Stomach (tissue), 4 donors: ENCODE results near the gene IGSF11.

Experiments used
- EP300 ChIP-seq: sonication (generic); formaldehyde crosslinking; IDR thresholded peaks from one replicate; pipeline ENCODE4 v1.6.1; 2017; ENCODE audit warnings: antibody characterized with exemption
- POLR2A ChIP-seq, 4 donors: fragments of 450-650 bp; IDR thresholded peaks; one replicate each; pipeline ENCODE4 v1.6.1; 2016; ENCODE audit warnings: antibody characterized with exemption in 4 of 4, control low read depth in 2 of 4, mild to moderate bottlenecking in 1 of 4, moderate library complexity in 1 of 4
- POLR2AphosphoS5 ChIP-seq, 3 donors: sonication (generic); formaldehyde crosslinking; IDR thresholded peaks; one replicate each; pipeline ENCODE4 v1.6.1; 2016; ENCODE audit warnings: antibody characterized with exemption in 3 of 3
- TF ChIP-seq, protein P1 (sequence below), 7 experiments: fragments of 450-650 bp in 4 of 7; fragments of 200-600 bp in 3 of 7; sonication (generic) in 3 of 7; IDR thresholded peaks; one replicate each; pipeline ENCODE4 v1.5.1; 2016 to 2019; ENCODE audit warnings: antibody characterized with exemption in 7 of 7, control low read depth in 2 of 7, mild to moderate bottlenecking in 1 of 7

DNA sequence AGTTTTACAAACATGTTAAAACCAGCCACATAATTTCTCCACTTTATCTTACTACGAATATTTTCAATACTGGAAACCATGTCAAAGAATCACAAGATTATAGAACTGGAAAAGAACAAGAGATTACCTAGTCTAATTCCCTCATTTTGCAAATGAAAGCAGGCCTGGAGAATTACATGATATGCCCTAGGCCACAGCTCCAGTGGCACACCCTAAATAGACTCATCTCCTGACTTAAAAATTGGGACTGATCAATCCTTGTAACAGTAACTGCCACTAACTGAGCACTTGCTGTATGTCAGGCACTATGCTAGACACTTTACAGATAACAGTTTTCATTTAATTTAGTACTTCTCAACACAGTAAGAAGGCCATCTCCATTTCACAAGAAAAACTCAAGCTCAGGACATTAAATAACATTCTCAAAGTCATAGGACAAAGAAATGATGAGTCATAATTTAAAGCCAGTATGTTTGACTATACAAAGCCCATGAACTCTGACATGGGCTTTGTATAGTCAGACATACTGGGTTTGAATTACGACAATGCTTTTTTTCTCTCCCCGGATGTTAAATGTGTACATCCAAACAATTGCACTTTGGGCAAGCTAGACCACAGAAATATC is 9.4 kb downstream of the IGSF11 start:
- TF ChIP-seq, protein P1, sequence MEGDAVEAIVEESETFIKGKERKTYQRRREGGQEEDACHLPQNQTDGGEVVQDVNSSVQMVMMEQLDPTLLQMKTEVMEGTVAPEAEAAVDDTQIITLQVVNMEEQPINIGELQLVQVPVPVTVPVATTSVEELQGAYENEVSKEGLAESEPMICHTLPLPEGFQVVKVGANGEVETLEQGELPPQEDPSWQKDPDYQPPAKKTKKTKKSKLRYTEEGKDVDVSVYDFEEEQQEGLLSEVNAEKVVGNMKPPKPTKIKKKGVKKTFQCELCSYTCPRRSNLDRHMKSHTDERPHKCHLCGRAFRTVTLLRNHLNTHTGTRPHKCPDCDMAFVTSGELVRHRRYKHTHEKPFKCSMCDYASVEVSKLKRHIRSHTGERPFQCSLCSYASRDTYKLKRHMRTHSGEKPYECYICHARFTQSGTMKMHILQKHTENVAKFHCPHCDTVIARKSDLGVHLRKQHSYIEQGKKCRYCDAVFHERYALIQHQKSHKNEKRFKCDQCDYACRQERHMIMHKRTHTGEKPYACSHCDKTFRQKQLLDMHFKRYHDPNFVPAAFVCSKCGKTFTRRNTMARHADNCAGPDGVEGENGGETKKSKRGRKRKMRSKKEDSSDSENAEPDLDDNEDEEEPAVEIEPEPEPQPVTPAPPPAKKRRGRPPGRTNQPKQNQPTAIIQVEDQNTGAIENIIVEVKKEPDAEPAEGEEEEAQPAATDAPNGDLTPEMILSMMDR (IDR thresholded peaks at IDR 0.05) = no peak
- TF ChIP-seq POLR2AphosphoS5 (IDR thresholded peaks at IDR 0.05) = no peak
- TF ChIP-seq POLR2A (IDR thresholded peaks at IDR 0.05) = no peak
- no peak for TF ChIP-seq EP300
